HG02571 (cell line): ENCODE results near the gene MSRB1.
"Not testable (repeated sequence)": the region's sequence is repeated elsewhere in the genome, so short reads cannot be mapped to it uniquely, and the experiment has no call there.

Source experiments
- ATAC-seq: cut with Tn5 transposase; IDR thresholded peaks from one replicate; pipeline ENCODE4 v1.9.1; 2021; ENCODE audit warnings: mild to moderate bottlenecking, moderate library complexity; ENCODE audit not compliant: unreplicated experiment

The MSRB1 gene

GRCh38 chr16:1941162-1942046 lies 1.6 kb downstream of the MSRB1 start:
- ATAC-seq = no peak

- no peak for ATAC-seq
These were observed 2.5 kb downstream of the MSRB1 start for GRCh38 chr16:1940273-1941161.

DNA sequence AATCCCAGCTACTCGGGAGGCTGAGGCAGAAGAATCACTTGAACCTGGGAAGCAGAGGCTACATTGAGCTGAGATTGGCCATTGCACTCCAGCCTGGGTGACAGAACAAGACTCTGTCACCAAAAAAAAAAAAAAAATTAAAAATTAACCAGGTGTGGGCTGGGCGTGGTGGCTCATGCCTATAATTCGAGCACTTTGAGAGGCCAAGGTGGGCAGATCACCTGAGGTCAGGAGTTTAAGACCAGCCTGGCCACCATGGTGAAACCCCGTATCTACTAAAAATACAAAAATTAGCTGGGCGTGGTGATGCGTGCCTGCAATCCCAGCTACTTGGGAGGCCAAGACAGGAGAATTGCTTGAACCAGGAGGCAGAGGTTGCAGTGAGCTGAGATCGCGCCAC lies 3.2 kb downstream of the MSRB1 start:
- ATAC-seq = not testable (repeated sequence)

DNA sequence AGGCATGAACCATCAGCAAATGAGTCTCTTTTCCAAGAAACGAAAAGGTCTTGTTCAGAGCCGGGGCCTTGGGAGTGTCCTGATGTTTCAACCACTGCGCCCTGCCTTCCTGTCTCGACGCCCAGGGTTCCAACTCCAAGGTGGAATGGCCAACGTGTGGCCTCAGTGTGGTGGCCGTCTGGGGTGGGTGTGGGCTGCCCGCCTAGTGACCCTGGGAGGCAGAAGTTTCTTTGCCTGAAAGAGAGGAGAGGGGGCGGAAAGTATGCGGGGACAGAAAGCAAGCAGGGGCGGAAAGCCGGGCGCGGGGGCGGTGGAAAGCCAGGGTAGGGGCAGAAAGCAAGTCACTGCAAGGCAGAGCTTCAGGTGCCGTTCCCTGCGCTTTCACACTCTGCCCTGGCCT lies 4.1 kb downstream of the MSRB1 start:
- no peak for ATAC-seq

- no peak for ATAC-seq
These were observed 4.7 kb downstream of the MSRB1 start for GRCh38 chr16:1938316-1938715.

DNA sequence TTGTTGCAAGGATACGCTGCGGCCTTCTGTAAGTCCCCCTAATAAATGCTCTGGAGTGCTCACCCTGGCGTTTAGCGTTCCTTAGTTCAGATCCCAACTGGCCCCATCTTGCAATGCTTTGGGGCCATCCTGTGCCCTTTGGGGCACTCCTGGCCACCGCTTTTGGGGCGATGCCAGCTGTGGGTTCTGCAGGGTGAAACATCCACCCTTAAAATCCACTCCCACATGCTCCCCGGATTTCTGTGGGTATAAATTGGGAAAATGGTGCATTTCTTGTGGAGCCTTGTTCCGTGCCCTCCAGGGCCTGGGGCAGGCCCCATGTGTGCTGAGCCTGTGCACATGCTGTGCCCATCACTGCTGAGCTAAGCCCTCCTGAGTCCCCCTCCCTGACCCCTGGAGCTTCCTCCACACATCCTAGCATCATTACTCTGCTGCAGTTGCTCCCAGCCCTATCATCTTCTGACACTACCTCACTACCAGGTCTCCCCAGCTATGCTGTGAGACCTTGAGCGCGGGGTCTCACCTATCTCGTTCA lies 6.0 kb downstream of the MSRB1 start:
- ATAC-seq = no peak

GRCh38 chr16:1933097-1933661 lies 9.8 kb downstream of the MSRB1 start:
- ATAC-seq = no peak

DNA sequence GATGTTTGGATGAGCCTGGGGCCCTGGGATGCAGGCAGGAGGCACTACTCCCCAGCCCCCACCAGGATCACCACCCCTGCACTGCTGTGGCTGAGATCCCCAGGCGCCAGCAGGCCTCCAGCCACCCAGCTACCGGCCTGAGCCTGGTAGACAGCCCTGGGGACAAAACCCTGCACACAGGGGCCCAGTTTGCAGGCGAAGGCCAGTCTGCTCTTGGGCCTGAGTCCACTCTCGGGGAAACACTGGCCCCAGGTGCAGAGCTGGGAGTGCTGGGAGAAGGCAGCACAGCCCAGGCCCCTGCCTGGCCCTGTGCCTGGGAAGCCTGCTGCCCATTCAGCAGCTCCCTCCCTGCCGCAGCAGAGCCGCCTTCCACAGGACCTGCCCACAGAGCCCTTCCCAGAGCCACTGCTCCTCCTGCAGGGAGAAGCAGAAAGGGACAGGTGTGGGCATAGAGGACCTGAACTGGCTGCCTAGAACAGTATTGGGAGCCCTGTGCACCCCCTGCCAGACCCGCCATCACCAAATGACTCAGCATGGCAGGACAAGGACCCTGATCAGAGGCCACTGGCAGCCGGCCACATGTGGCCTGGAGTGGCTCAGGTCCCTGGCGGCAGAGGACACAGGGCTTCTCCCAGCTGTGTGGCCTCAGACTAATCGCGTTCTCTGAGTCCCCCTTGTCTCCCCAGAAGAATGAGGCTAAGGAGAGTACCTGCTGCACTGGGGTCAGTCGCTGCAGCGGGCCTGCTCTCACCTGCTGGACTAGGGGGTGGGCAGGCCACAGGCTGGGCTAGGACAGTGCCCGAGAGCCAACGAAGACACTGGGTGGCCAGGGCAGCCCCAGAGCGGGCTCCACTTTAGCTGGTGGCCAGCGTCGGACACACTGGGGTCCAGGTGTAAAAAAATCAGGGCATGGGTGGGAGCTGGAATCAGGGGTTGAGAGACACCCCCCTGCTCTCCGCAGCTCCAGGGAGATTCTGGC lies 10.7 kb downstream of the MSRB1 start:
- ATAC-seq = no peak

DNA sequence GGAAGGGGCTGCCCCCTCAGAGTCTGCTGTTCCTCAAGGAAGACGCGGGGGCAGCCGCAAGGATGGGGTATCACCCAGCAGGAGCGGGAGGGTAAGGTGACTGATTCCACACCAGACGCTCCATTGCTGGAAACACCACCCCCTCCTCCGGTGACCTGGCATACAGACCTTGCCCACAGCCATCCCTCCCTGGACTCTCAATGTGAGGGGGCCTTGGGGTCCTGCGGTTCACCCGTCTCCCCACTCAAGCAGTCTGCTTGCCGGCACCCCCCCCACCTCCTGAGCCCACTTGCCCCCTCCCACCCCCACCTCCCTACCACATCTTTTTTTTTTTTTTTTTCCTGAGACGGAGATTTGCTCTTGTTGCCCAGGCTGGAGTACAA lies 12.7 kb downstream of the MSRB1 start:
- ATAC-seq = no peak

GRCh38 chr16:1929578-1930337 lies 13.2 kb downstream of the MSRB1 start:
- peak; percentile 79 for ATAC-seq

GRCh38 chr16:1929105-1929504 lies 13.9 kb downstream of the MSRB1 start:
- no peak for ATAC-seq

DNA sequence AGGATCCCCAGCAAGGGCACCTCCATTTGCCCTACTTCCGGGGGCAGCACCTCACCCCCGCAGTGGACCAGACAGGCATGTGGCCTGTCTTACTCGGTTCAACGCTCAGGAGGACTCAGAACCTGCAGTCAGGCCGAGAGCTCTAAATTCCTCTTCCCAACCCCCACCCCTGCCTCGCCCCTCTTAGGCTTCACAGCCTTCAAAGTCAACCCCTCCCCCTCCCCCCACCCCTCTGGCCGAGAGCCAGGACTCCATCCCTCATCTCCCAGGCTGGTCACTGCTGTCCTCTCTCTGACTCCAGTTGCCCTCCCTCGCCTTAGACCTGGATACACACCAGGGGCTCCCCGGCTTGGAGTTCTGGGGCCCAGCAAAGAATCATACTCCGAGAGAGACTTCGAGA lies 16.7 kb downstream of the MSRB1 start:
- no peak for ATAC-seq

GRCh38 chr16:1924095-1924494 lies 18.9 kb downstream of the MSRB1 start:
- no peak for ATAC-seq

GRCh38 chr16:1923299-1924034 lies 19.5 kb downstream of the MSRB1 start:
- ATAC-seq = no peak

DNA sequence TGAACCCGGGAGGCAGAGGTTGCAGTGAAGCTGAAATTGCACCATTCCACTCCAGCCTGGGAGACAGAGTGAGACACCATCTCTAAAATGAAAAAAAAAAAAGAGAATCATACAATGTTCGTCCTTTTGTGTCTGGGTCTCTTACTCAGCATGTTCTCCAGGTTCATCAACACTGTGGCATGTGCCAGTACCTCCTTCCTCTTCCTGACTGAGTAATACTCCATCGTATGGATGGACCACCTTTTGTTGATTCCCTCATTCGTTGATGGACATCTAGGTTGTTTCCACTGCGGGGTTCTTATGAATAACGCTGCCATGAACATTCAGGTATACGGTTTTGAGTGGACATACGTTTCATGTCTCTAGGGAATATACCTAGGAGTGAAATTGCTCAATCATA lies 20.6 kb downstream of the MSRB1 start:
- ATAC-seq = no peak

DNA sequence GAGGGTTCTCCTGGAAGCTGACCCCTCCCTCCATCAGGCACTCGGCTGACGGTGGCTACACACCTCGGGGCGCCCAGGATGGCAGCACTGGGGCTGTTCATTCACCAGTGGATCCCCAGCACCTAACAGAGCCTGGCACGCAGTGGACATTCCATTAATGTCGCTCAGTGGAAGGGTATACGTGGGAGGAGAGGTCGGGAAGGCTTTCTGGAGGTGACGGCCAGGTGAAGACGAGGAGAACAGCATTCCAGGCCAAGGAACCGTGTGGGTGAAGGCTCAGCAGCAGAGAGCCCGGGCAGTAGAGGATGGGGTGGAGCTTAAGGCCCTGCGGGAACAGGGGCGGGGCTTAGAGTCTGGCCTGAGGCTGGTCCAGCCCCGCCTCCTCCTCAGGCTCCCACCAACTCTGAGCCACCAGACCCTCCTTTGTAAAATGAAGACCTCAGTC lies 22.2 kb downstream of the MSRB1 start:
- ATAC-seq = no peak

- not testable (repeated sequence) for ATAC-seq
These were observed 22.9 kb downstream of the MSRB1 start for GRCh38 chr16:1920122-1920521.

GRCh38 chr16:1919327-1919998 lies 23.5 kb downstream of the MSRB1 start:
- ATAC-seq = no peak
